Colonic mucosa (tissue), 4 donors: Measurements from ENCODE around the gene TM9SF3. TPM values are rescaled to one million over a fixed set of nuclear protein-coding genes. Genes with fewer than 3 reads are reported as not detected.

ENCODE experiments used
- DNase-seq: peaks from one replicate; pipeline ENCODE4 v3.0.0-alpha.2; 2020
- H3K27ac ChIP-seq: fragments of 200-600 bp; one replicate; pipeline ENCODE4 v1.8.0; 2021
- H3K27me3 ChIP-seq: fragments of 200-600 bp; one replicate; pipeline ENCODE4 v1.8.0; 2021
- H3K36me3 ChIP-seq: fragments of 200-600 bp; one replicate; pipeline ENCODE4 v1.8.0; 2021
- H3K4me1 ChIP-seq: fragments of 200-600 bp; one replicate; pipeline ENCODE4 v1.8.0; 2021; ENCODE audit warnings: mild to moderate bottlenecking
- H3K4me3 ChIP-seq: fragments of 200-600 bp; one replicate; pipeline ENCODE4 v1.8.0; 2021
- H3K9ac ChIP-seq, 2 donors: one replicate each; pipeline ENCODE4 v1.7.0; 2013; ENCODE audit warnings: control low read depth in 2 of 2, low read depth in 2 of 2, low read length in 2 of 2
- H3K9me3 ChIP-seq: fragments of 200-600 bp; one replicate; pipeline ENCODE4 v1.8.0; 2021
- CTCF ChIP-seq: fragments of 200-600 bp; IDR thresholded peaks from one replicate; pipeline ENCODE4 v1.8.0; 2022; ENCODE audit warnings: antibody characterized with exemption, mild to moderate bottlenecking
- intact Hi-C: fragments of 100-400 bp; cut with DNase I; formaldehyde crosslinking; loops from one replicate; pipeline ENCODE4 v1.14.1; 2022
- total RNA-seq, 2 donors: library from RNA; stranded (reverse); fragmentation: NEBNext Ultra II Directional in 1 of 2; extraction: Animal tissue kit (Norgen Biotek cat#: 25700) in 1 of 2; gene quantifications; one replicate each; pipeline ENCODE4 v1.2.1, GENCODE V29; 2021
- donor health status: healthy.
- donor health status: DM: no; HTN: no; CAD: no.
- donor health status: DM: no; HTN: no; CAD: no.

Gene TM9SF3
- total RNA-seq, 2 donors from 2014 or later = 285 to 392 TPM

GRCh38 chr10:96588616-96589419 is 2.0 kb upstream of the TM9SF3 start:
- Histone ChIP-seq H3K27ac (peak overlapping the region; percentile 97), H3K9ac (peak overlapping the region in 1 of 2 donors; percentile 3)

GRCh38 chr10:96588060-96588554 is 1.3 kb upstream of the TM9SF3 start:
- Histone ChIP-seq H3K9ac (peak overlapping the region; percentile 19 to 94), H3K9me3 (no peaks in the 10 kb centered on the region), H3K27me3 (no peaks in the 10 kb centered on the region), H3K27ac (peak overlapping the region; percentile 97), H3K4me3 (peak overlapping the region; percentile 90), H3K4me1 (peaks cover 4% of the 10 kb centered on the region), H3K36me3 (no peaks in the 10 kb centered on the region)
- intact Hi-C loops = no loop called here
- no peak for DNase-seq
- no peak for TF ChIP-seq CTCF

More at GRCh38 chr10:96588616-96589419, 2.0 kb upstream of the TM9SF3 start:
- no peak for TF ChIP-seq CTCF
- intact Hi-C loops = no loop called here
- no peaks in the 10 kb centered on the region for H3K27me3 ChIP-seq
- DNase-seq = no peak
- H3K4me1 ChIP-seq = peaks cover 4% of the 10 kb centered on the region
- H3K36me3 ChIP-seq = no peaks in the 10 kb centered on the region
- H3K4me3 ChIP-seq = no peak overlapping the region
- H3K9me3 ChIP-seq = no peaks in the 10 kb centered on the region

- peak; percentile 47 for DNase-seq
- Histone ChIP-seq H3K27ac (peak overlapping the region; percentile 97), H3K36me3 (no peaks in the 10 kb centered on the region), H3K9ac (peak overlapping the region; percentile 94 to 99), H3K27me3 (no peaks in the 10 kb centered on the region), H3K4me3 (peak overlapping the region; percentile 90), H3K9me3 (no peaks in the 10 kb centered on the region), H3K4me1 (peaks cover 4% of the 10 kb centered on the region)
- TF ChIP-seq CTCF = no peak
- intact Hi-C loops = no loop called here
These were observed 650 bp upstream of the TM9SF3 start for GRCh38 chr10:96587264-96588059.

GRCh38 chr10:96585736-96586418 is 935 bp downstream of the TM9SF3 start:
- DNase-seq = peak; percentile 83
- Histone ChIP-seq H3K4me1 (peaks cover 16% of the 10 kb centered on the region), H3K27ac (peak overlapping the region; percentile 97), H3K9me3 (no peaks in the 10 kb centered on the region), H3K36me3 (no peaks in the 10 kb centered on the region), H3K9ac (peak overlapping the region; percentile 99), H3K4me3 (peak overlapping the region; percentile 90), H3K27me3 (no peaks in the 10 kb centered on the region)
- no peak for TF ChIP-seq CTCF
- intact Hi-C loops = no loop called here

- Histone ChIP-seq H3K9ac (no peak overlapping the region), H3K9me3 (no peaks in the 10 kb centered on the region), H3K4me1 (peaks cover 17% of the 10 kb centered on the region), H3K36me3 (no peaks in the 10 kb centered on the region), H3K27ac (no peak overlapping the region), H3K27me3 (no peaks in the 10 kb centered on the region), H3K4me3 (peak overlapping the region; percentile 90)
- TF ChIP-seq CTCF = no peak
- no peak for DNase-seq
- intact Hi-C loops = no loop called here
These were observed 2.3 kb downstream of the TM9SF3 start for GRCh38 chr10:96584474-96584873.
